ENCODE data around the gene DNAJB9. TPM values are rescaled to one million over a fixed set of nuclear protein-coding genes. Genes with fewer than 3 reads are reported as not detected.

Gene DNAJB9
- total and polyA plus RNA-seq, 2 of the 13 experiments (the other 11 are each of a cell fraction or from before 2014, with no cell fraction given), result 8.6 to 16.4 TPM

- H4K20me1 ChIP-seq (ENCODE audit: insufficient read depth, low read length), result no peaks in the 10 kb centered on the region; the same call in 1 of the 2 replicates
- H2AFZ ChIP-seq (ENCODE audit: low read length), result peak overlapping the region; percentile 1
- DNase-seq (ENCODE audit: low spot score) (peak; percentile 44), FAIRE-seq (peak; percentile 55), ATAC-seq (peak; percentile 81)
- in situ Hi-C loops (cut with HindIII; ENCODE audit: extremely low pct_ligation_motif_present, low pct_unique_long_range_greater_than_20kb), result no loop called here
- peak overlapping the region; percentile 78 for H3K4me2 ChIP-seq (ENCODE audit: low read depth, low read length)
- intact Hi-C loops (cut with micrococcal nuclease; ENCODE audit: unreplicated experiment), result no loop called here
- peak overlapping the region; percentile 65 to 90 (median 83) for H3K4me3 ChIP-seq (replicated peaks in 1 of 3; ENCODE audit: insufficient read depth in 1 of 3, low read depth in 2 of 3, low read length in 3 of 3)
- peak overlapping the region; percentile 82 for H3K27ac ChIP-seq (ENCODE audit: extremely low read length, insufficient read depth, low read length)
- peaks cover 16% of the 10 kb centered on the region for H3K79me2 ChIP-seq (ENCODE audit: insufficient read depth, low read length)
- peaks cover 34% of the 10 kb centered on the region for H3K4me1 ChIP-seq (ENCODE audit: insufficient read depth, low read length)
- CTCF ChIA-PET (ENCODE audit: low intra/inter-chr PET ratio, low total read pairs), result no interaction called here
- no peaks in the 10 kb centered on the region for H3K9me3 ChIP-seq (ENCODE audit: low read length)
- peak overlapping the region; percentile 76 for H3K9ac ChIP-seq (ENCODE audit: insufficient read depth, low read depth, low read length)
- BruUV-seq (replicated peaks), result TSS peak; percentile 75
- POLR2A ChIA-PET, result interaction anchor here (1.1 to 3.5 kb wide), 4 partner anchors 29 to 1357 kb away, joined by 3 to 49 read pairs (median 4); partner anchors contain the start of genes DNAJB9, HBP1 and THAP5
- WGBS (ENCODE audit: low lambda C conversion rate), result 3% methylated on average over 8 of the region's 22 CpGs
- H3K36me3 ChIP-seq (replicated peaks in 1 of 2; ENCODE audit: control insufficient read depth in 1 of 2, insufficient read depth in 2 of 2, low read length in 2 of 2), result no peaks in the 10 kb centered on the region
- H3K27me3 ChIP-seq (ENCODE audit: control insufficient read depth in 1 of 2, insufficient read depth in 2 of 2, low read length in 2 of 2), result no peaks in the 10 kb centered on the region; a peak in 1 of 5 replicates
- TF ChIP-seq HOXD1 (CRISPR knock-in tag; IDR thresholded peaks at IDR 0.05), result no peak; the same call in 1 of the 2 replicates
- TF ChIP-seq SSRP1 (CRISPR knock-in tag; IDR thresholded peaks at IDR 0.05), result peak; percentile 74; the same call in 1 of the 2 replicates
- peak; percentile 76; the same call in 1 of the 2 replicates for TF ChIP-seq ZNF761 (CRISPR knock-in tag; conservative IDR thresholded peaks at IDR 0.05)
- TF ChIP-seq ZNF574 (CRISPR knock-in tag; IDR thresholded peaks at IDR 0.05), result no peak
- TF ChIP-seq ZNF44 (CRISPR knock-in tag; IDR thresholded peaks at IDR 0.05), result no peak
- no peak for TF ChIP-seq ZNF124 (CRISPR knock-in tag; IDR thresholded peaks at IDR 0.05)
- peak; percentile 32; the same call in 1 of the 2 replicates for TF ChIP-seq FOSL2 (CRISPR knock-in tag; IDR thresholded peaks at IDR 0.05)
- no peak for TF ChIP-seq AFF4 (CRISPR knock-in tag; IDR thresholded peaks at IDR 0.05)
- peak; percentile 13; the same call in 1 of the 2 replicates for TF ChIP-seq TRAFD1 (CRISPR knock-in tag; IDR thresholded peaks at IDR 0.05; ENCODE audit: borderline replicate concordance)
- no peak for TF ChIP-seq SIN3B (IDR thresholded peaks at IDR 0.05; ENCODE audit: low read length)
- TF ChIP-seq ZBTB34 (CRISPR knock-in tag; IDR thresholded peaks at IDR 0.05), result no peak
- TF ChIP-seq CEBPB (IDR thresholded peaks at IDR 0.05; ENCODE audit: borderline replicate concordance, low read depth, low read length), result peak; percentile 9; the same call in 1 of the 2 replicates
- TF ChIP-seq DNMT1 (CRISPR knock-in tag; IDR thresholded peaks at IDR 0.05), result 0 out of 2 replicates have a peak, but pooled peaks have one; percentile 16
- TF ChIP-seq ZMAT3 (CRISPR knock-in tag; conservative IDR thresholded peaks at IDR 0.05), result 0 out of 2 replicates have a peak, but pooled peaks have one; percentile 21
Observed at GRCh38 chr7:108525327-108525984, 44.2 kb upstream of the DNAJB9 start.
